Natural killer cell (primary cell): Measurements from ENCODE around the gene PDLIM4. TPM values are rescaled to one million over a fixed set of nuclear protein-coding genes. Genes with fewer than 3 reads are reported as not detected.

Experiments
- ATAC-seq, 3 donors: fragments of 150-1000 bp in 2 of 3; fragments of 200-7000 bp in 1 of 3; cut with Tn5 transposase; 1 replicate in 1 of 3; 2 replicates in 2 of 3; pipeline ENCODE4 v1.10.0; 2021; ENCODE audit warnings: mild to moderate bottlenecking in 2 of 3, moderate library complexity in 2 of 3
- DNase-seq, 2 donors: peaks; one replicate each; pipeline versions ENCODE4 v3.0.0 to v3.0.0-alpha.2; 2013 to 2021; ENCODE audit warnings: mixed read lengths in 1 of 2
- H3K27ac ChIP-seq: one replicate; pipeline ENCODE4 v1.5.1; 2013; ENCODE audit warnings: mild to moderate bottlenecking, low read length
- H3K27me3 ChIP-seq: one replicate; pipeline ENCODE4 v1.6.1; 2013; ENCODE audit warnings: low read length; ENCODE audit not compliant: control insufficient read depth, insufficient read depth
- H3K36me3 ChIP-seq: one replicate; pipeline ENCODE4 v1.6.1; 2013; ENCODE audit warnings: low read length; ENCODE audit not compliant: control insufficient read depth, insufficient read depth
- H3K4me1 ChIP-seq: one replicate; pipeline ENCODE4 v1.6.1; 2013; ENCODE audit warnings: low read length; ENCODE audit not compliant: control insufficient read depth, insufficient read depth
- H3K4me3 ChIP-seq: one replicate; pipeline ENCODE4 v1.5.1; 2013; ENCODE audit warnings: low read length
- H3K9me3 ChIP-seq: one replicate; pipeline ENCODE4 v1.6.1; 2013; ENCODE audit warnings: low read length; ENCODE audit not compliant: control insufficient read depth, insufficient read depth
- H3K27ac Mint-ChIP-seq, 2 donors: one replicate each; pipeline ENCODE4 v1.8.0; 2022; ENCODE audit warnings: mild to moderate bottlenecking in 2 of 2, mixed read lengths in 2 of 2, moderate library complexity in 1 of 2
- H3K27me3 Mint-ChIP-seq, 2 donors: one replicate each; pipeline ENCODE4 v1.8.0; 2022; ENCODE audit warnings: low read depth in 2 of 2, mixed read lengths in 2 of 2
- H3K36me3 Mint-ChIP-seq: one replicate; pipeline ENCODE4 v1.8.0; 2022; ENCODE audit warnings: mixed read lengths
- H3K4me1 Mint-ChIP-seq, 2 donors: one replicate each; pipeline ENCODE4 v1.8.0; 2022; ENCODE audit warnings: mixed read lengths in 2 of 2
- H3K4me3 Mint-ChIP-seq: one replicate; pipeline ENCODE4 v1.8.0; 2022; ENCODE audit warnings: mild to moderate bottlenecking, moderate library complexity, mixed read lengths
- H3K9me3 Mint-ChIP-seq, 2 donors: one replicate each; pipeline ENCODE4 v1.8.0; 2022; ENCODE audit warnings: mixed read lengths in 2 of 2
- WGBS: methylation state at CpG from one replicate; pipeline ENCODE4 v1.1.7; 2013; ENCODE audit warnings: missing lambda C conversion rate; ENCODE audit not compliant: insufficient coverage; 5-methylcytosine and 5-hydroxymethylcytosine counted together
- intact Hi-C: fragments of 100-400 bp; cut with micrococcal nuclease; formaldehyde crosslinking; loops from one replicate; pipeline ENCODE4 v1.14.2; 2022
- total RNA-seq, 4 donors: library from RNA; stranded (reverse); fragments of 120-200 nt in 1 of 4; gene quantifications; one replicate each; pipeline versions ENCODE4 v1.2.3 to v1.2.4, GENCODE V29; 2013 to 2022
- TF ChIP-seq, protein P1 (sequence below): fragments of 200-600 bp; IDR thresholded peaks from one replicate; pipeline ENCODE4 v1.8.0; 2022; ENCODE audit warnings: antibody characterized with exemption

The PDLIM4 gene
- total RNA-seq, 3 donors from 2014 or later (not counting 1 experiment from before 2014, with no cell fraction given), result not detected

DNA sequence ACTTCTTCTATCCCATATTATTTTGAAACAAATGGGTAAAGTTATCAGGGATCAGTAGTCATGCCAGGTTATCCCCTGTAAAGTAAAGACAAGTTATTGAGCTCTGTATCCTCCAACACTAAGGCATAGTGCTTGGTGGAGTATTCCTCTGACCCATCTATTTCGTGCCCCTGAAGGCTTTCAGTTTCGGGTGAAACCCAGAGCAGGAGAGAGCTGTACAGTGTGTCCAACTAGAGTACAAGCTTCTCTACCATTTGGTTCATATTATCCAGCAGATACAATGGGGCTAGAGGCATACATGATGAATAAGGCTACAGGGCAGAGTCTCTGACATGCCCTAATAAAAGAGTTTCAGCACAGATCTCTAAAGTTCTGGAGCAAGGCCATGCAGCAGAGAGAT, 33.5 kb downstream of the PDLIM4 start:
- Histone ChIP-seq H3K4me1 (peaks cover 25% of the 10 kb centered on the region), H3K9me3 (no peaks in the 10 kb centered on the region), H3K27me3 (peaks cover 13% of the 10 kb centered on the region), H3K4me3 (no peak overlapping the region), H3K36me3 (no peaks in the 10 kb centered on the region), H3K27ac (no peak overlapping the region)
- no peak overlapping the region for H3K27ac Mint-ChIP-seq
- peaks cover 42 to 67% of the 10 kb centered on the region in 2 donors for H3K27me3 Mint-ChIP-seq
- TF ChIP-seq, protein P1, sequence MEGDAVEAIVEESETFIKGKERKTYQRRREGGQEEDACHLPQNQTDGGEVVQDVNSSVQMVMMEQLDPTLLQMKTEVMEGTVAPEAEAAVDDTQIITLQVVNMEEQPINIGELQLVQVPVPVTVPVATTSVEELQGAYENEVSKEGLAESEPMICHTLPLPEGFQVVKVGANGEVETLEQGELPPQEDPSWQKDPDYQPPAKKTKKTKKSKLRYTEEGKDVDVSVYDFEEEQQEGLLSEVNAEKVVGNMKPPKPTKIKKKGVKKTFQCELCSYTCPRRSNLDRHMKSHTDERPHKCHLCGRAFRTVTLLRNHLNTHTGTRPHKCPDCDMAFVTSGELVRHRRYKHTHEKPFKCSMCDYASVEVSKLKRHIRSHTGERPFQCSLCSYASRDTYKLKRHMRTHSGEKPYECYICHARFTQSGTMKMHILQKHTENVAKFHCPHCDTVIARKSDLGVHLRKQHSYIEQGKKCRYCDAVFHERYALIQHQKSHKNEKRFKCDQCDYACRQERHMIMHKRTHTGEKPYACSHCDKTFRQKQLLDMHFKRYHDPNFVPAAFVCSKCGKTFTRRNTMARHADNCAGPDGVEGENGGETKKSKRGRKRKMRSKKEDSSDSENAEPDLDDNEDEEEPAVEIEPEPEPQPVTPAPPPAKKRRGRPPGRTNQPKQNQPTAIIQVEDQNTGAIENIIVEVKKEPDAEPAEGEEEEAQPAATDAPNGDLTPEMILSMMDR, result no peak
- whole genome bisulfite sequencing, result 80% methylated on average over 2 of the region's 2 CpGs
- no peaks in the 10 kb centered on the region for H3K36me3 Mint-ChIP-seq
- intact Hi-C loops, result no loop called here
- no peaks in the 10 kb centered on the region for H3K9me3 Mint-ChIP-seq
- no peak for ATAC-seq
- H3K4me3 Mint-ChIP-seq, result no peak overlapping the region
- DNase-seq, result no peak
- peaks cover 11 to 26% of the 10 kb centered on the region in 2 donors for H3K4me1 Mint-ChIP-seq

- Mint-ChIP-seq H3K4me1 (peaks cover 11 to 27% of the 10 kb centered on the region in 2 donors), H3K9me3 (no peaks in the 10 kb centered on the region), H3K36me3 (no peaks in the 10 kb centered on the region), H3K27me3 (peaks cover 52 to 68% of the 10 kb centered on the region in 2 donors), H3K4me3 (peak overlapping the region; percentile 93), H3K27ac (peak overlapping the region in 1 of 2 donors; percentile 70)
- Histone ChIP-seq H3K4me3 (peak overlapping the region; percentile 64), H3K4me1 (peaks cover 25% of the 10 kb centered on the region), H3K27me3 (peaks cover 13% of the 10 kb centered on the region), H3K36me3 (no peaks in the 10 kb centered on the region), H3K27ac (peak overlapping the region; percentile 52), H3K9me3 (no peaks in the 10 kb centered on the region)
- DNase-seq (peak; percentile 42 to 74), ATAC-seq (peak; percentile 46 to 59 (median 53))
- intact Hi-C loops, result no loop called here
- 4% methylated on average over 50 of the region's 50 CpGs for WGBS
- TF ChIP-seq, protein P1, result no peak
Observed at GRCh38 chr5:132293066-132293991, 35.8 kb downstream of the PDLIM4 start.

GRCh38 chr5:132293992-132294727, 36.7 kb downstream of the PDLIM4 start, which contains the start of gene SLC22A4:
Gene SLC22A4, plus strand, starts transcription at chr5:132294394. Its CDS starts 223 bp downstream, at chr5:132294617.
- Mint-ChIP-seq H3K27ac (peak within 1 kb of the TSS in 1 of 2 donors; percentile 70), H3K27me3 (peaks cover 48 to 60% of the 10 kb centered on the region in 2 donors), H3K36me3 (no peaks in the 10 kb centered on the region), H3K9me3 (no peaks in the 10 kb centered on the region), H3K4me3 (peak within 1 kb of the TSS; percentile 93), H3K4me1 (peaks cover 11 to 27% of the 10 kb centered on the region in 2 donors)
- TF ChIP-seq, protein P1, result no peak
- Histone ChIP-seq H3K36me3 (no peaks in the 10 kb centered on the region), H3K27ac (peak within 1 kb of the TSS; percentile 52), H3K9me3 (no peaks in the 10 kb centered on the region), H3K4me1 (peaks cover 25% of the 10 kb centered on the region), H3K4me3 (peak within 1 kb of the TSS; percentile 64), H3K27me3 (peaks cover 13% of the 10 kb centered on the region)
- WGBS, result under 1% methylated on average over 63 of the region's 63 CpGs
- ATAC-seq, result peak; percentile 71 to 81 (median 79)
- peak; percentile 52 to 78 for DNase-seq
- intact Hi-C loops, result no loop called here
